Hematopoietic multipotent progenitor cell treated with erythropoietin and hydrocortisone succinate and interleukin-3 and kit ligand, for 6 days (in vitro differentiated cells): ENCODE measurements around the gene GCNT2.
A peak's percentile ranks its signal among the peaks of the same experiment; 100 is the strongest.
"Not testable (repeated sequence)": the region's sequence is repeated elsewhere in the genome, so short reads cannot be mapped to it uniquely, and the experiment has no call there.

Experiments
- DNase-seq: peaks from one replicate; pipeline ENCODE4 v3.0.0-alpha.2; 2015

Gene GCNT2

GRCh38 chr6:10521104-10521808 is at the start of gene GCNT2:
Gene GCNT2 (plus strand): TSS chr6:10521351. CDS start chr6:10528912, 7,561 bp downstream.
- DNase-seq: peak; percentile 68

DNA sequence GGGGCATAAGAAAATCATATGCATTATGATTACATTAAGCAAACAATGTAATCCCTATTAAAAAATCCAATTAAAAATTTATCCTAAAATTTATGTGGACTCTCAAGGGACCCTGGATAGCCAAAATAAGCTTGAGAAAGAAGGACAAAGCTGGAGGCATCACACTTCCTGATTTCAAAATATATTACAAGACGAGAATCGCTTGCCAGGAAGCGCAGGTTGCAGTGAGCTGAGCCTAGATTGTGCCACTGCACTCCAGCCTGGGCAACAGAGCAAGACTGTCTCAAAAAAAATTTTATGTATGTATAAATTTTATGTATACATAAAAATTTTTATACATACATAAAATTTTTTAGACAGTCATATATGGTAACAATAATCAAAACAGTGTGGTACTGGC is 48.5 kb upstream of the GCNT2 start:
- DNase-seq: no peak

- peak; percentile 78 for DNase-seq
Measured at GRCh38 chr6:10478187-10479040, 42.7 kb upstream of the GCNT2 start.

GRCh38 chr6:10479939-10480700 is 41.0 kb upstream of the GCNT2 start:
- DNase-seq: no peak

GRCh38 chr6:10481101-10481500 is 40.0 kb upstream of the GCNT2 start:
- DNase-seq: no peak

DNA sequence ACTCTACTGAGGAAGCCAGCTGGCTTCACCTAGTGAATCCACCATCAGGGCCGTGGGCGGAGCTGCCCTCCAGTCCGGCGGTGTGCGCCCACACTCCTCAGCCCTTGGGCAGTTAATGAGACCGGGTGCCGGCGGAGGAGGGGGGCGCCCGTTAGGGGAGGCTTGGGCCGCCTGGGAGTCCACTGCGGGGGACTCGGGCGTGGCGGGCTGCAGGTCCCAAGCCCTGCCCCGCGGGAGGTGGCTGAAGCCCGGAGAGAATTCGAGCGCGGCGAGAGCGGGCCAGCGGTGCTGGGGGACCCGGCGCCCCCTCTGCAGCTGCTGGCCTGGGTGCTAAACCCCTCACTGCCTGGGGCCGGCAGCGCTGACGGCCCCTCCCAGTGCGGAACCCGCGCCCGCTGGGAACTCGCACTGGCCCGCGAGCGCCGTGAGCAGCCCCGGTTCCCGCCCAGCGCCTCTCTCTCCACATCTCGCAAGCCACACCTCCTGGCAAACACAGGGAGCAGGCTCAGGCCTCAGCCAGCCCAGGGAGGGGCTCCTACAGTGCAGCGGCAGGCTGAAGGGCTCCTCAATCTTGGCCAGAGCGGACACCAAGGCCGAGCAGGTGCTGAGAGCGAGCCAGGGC is 38.4 kb upstream of the GCNT2 start:
- DNase-seq: no peak

DNA sequence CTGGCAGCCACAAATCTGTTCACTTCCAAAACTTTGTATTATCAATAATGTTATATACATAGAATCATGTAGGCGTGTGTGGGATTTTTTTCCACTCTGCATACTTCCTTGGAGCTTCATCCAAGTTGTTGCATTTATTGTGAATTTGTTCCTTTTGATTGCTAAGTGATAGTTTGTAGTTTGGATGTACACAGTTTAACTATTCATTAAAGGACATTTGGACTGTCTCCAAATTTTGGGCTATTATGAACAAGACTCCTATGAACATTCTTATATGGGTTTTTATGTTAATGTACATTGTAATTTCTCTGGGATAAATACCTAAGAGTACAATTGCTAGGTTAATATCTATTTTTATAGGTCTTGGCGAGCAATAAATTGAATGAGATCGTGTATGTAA is 36.2 kb upstream of the GCNT2 start:
- DNase-seq: no peak

GRCh38 chr6:10485406-10485805 is 35.7 kb upstream of the GCNT2 start:
- DNase-seq: no peak

- no peak for DNase-seq
Measured at GRCh38 chr6:10486215-10486614, 34.9 kb upstream of the GCNT2 start.

DNA sequence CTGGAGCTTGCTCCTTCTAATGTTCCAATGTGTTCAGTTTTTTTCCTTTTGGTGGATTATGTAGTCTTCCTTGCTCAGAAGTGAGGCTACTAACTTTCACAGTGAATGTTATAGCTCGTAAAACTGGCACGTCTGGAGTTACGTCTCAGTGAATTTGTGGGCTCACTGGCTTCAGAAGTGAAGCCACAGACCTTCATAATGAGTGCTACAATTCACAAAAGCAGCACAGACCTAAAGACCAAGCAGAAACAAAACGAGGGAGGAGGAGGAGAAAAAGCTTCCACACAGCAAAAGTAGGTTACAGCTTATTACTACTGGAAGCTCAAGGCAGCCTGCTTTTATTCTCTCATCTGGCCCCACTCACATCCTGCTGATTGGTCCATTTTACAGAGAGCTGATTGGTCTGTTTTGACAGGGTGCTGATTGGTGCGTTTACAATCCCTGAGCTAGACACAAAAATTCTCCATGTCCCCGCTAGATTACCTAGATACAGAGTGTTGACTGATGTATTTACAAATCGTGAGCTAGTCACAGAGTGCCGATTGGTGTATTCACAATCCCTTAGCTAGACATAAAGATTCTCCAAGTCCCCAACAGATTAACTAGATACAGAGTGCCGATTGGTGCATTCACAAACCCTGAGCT is 34.1 kb upstream of the GCNT2 start:
- not testable (repeated sequence) for DNase-seq

- DNase-seq: no peak
Measured at GRCh38 chr6:10487668-10488327, 33.4 kb upstream of the GCNT2 start.

- DNase-seq: no peak
Measured at GRCh38 chr6:10491463-10491862, 29.7 kb upstream of the GCNT2 start.

- not testable (repeated sequence) for DNase-seq
Measured at GRCh38 chr6:10491905-10492304, 29.2 kb upstream of the GCNT2 start.

DNA sequence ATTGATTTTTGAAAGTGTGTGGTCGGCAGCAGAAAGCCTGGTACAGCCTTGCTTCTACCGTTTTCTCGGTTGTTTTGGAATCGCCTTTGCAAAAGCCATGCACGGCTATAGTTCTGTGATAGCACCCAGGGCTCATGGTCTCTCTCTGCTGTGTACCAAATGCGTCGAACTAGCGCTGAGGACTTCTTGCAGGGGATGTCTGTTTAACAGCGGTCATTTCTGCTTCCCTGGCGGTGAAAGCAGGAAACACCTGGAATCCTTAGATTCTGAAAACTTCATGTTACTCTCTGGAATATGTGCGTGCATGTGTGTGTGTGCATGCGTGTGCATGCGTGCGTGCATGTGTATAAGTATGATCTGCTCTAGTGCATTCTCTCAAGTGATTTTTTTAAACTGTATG is 26.1 kb upstream of the GCNT2 start:
- DNase-seq: no peak

- no peak for DNase-seq
Measured at GRCh38 chr6:10505529-10505928, 15.6 kb upstream of the GCNT2 start.

GRCh38 chr6:10507298-10507697 is 13.9 kb upstream of the GCNT2 start:
- DNase-seq: no peak

DNA sequence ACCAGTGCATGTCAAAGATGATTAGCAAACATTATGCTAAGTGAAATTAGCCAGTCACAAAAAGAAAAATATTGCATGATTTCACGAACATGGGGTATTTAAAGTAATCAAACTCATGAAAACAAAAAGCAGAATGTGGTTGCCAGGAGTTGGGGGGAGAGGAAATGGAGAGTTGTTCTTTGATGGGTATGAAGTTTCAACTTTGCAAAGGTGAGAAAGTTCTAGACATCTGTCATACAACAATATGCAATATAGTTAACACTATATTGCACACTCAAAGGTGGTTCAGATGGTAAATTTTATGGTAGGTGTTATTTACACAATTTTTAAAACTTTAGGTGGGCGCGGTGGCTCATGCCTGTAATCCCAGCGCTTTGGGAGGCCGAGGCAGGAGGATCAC is 13.4 kb upstream of the GCNT2 start:
- no peak for DNase-seq

DNA sequence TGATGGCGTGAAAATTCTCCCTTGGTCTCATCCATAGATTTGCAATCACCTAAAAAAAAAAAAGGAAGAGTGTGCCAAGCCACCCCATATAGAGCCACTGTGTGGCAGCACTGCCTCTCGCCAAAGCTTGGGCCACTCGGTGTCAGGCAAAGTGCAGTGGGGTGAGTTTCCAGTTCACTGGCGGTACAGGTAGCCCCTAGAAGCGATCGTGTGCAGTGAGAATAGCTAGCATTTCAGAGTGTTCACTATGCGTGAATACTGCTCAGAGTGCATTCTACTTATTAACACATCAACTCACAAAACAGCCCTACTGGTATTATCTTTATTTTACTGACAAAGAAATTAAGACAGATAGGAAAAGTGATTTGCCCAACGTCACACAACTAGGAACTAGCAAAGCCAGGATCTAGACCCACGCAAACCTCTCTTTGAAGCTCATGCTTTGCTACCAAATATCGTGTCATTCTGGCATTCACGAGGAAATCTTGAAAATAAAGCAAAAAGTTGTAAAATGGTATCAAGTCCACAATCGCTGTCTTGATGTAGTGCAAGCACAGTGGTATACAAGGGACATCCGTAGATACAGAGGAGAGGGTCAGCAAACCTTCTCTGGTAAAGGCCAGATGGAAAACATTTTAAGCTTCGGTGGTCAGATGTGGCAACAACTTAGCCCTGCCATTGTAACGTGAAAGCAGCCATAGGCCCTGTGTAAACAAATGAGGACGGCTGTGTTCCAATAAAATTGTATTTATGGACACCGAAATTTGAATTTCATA is 10.4 kb upstream of the GCNT2 start:
- DNase-seq: peak; percentile 91

DNA sequence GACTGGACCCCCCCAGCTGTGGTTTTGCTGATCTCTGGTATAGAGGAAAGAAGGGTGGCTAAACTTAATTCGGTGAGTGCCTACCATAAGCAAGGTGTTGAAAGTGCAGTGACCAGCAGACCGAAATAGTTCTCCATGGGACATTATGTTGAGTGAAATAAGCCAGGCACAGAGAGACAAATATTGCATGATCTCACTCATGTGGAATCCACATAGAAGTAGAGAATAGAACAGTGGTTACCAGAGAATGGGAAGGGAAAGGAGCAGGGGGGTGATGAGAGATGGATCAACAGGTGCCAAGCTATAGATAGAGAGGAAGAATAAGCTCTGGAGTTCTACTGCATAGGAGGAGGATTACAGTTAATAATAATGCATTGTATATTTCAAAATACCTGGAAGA is 9.7 kb upstream of the GCNT2 start:
- no peak for DNase-seq

- DNase-seq: no peak
Measured at GRCh38 chr6:10513544-10513943, 7.6 kb upstream of the GCNT2 start.
